Gastrocnemius medialis (tissue), 4 donors: ENCODE data around the gene LMF2.

Experiments
- POLR2A ChIP-seq, 2 donors: fragments of 450-650 bp; IDR thresholded peaks; one replicate each; pipeline ENCODE4 v1.6.1; 2017; ENCODE audit warnings: antibody characterized with exemption in 2 of 2, mild to moderate bottlenecking in 2 of 2, moderate library complexity in 2 of 2
- TF ChIP-seq, protein P1 (sequence below), 5 experiments: fragments of 450-650 bp in 3 of 5; fragments of 200-600 bp in 2 of 5; sonication (generic) in 2 of 5; IDR thresholded peaks in 4 of 5; conservative IDR thresholded peaks in 1 of 5; 1 replicate in 4 of 5; 2 replicates in 1 of 5; pipeline ENCODE4 v1.5.1; 2016 to 2019; ENCODE audit warnings: antibody characterized with exemption in 5 of 5, mild to moderate bottlenecking in 3 of 5, moderate library complexity in 3 of 5

DNA sequence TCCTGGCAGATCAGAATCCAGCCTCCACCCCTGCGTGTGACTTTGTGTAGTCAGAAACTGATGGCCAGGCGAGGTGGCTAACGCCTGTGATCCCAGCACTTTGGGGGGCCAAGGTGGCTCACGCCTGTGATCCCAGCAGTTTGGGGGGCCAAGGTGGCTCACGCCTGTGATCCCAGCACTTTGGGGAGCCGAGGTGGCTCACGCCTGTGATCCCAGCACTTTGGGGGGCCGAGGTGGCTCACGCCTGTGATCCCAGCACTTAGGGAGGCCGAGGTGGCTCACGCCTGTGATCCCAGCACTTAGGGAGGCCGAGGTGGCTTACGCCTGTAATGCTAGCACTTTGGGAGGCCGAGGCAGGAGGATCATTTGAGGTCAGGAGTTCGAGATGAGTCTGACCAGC is 5.7 kb upstream of the LMF2 start:
- TF ChIP-seq, protein P1, sequence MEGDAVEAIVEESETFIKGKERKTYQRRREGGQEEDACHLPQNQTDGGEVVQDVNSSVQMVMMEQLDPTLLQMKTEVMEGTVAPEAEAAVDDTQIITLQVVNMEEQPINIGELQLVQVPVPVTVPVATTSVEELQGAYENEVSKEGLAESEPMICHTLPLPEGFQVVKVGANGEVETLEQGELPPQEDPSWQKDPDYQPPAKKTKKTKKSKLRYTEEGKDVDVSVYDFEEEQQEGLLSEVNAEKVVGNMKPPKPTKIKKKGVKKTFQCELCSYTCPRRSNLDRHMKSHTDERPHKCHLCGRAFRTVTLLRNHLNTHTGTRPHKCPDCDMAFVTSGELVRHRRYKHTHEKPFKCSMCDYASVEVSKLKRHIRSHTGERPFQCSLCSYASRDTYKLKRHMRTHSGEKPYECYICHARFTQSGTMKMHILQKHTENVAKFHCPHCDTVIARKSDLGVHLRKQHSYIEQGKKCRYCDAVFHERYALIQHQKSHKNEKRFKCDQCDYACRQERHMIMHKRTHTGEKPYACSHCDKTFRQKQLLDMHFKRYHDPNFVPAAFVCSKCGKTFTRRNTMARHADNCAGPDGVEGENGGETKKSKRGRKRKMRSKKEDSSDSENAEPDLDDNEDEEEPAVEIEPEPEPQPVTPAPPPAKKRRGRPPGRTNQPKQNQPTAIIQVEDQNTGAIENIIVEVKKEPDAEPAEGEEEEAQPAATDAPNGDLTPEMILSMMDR (IDR thresholded peaks at IDR 0.05 in 4 of 5, conservative IDR thresholded peaks at IDR 0.05 in 1 of 5), result no peak
- TF ChIP-seq POLR2A (IDR thresholded peaks at IDR 0.05), result no peak
